ENCODE measurements around the gene C19orf47.

Gene C19orf47, protein sequence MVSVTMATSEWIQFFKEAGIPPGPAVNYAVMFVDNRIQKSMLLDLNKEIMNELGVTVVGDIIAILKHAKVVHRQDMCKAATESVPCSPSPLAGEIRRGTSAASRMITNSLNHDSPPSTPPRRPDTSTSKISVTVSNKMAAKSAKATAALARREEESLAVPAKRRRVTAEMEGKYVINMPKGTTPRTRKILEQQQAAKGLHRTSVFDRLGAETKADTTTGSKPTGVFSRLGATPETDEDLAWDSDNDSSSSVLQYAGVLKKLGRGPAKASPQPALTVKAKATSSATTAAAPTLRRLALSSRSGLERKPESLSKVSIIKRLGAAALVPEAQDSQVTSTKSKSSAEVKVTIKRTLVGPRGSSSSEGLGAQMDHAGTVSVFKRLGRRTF

DNA sequence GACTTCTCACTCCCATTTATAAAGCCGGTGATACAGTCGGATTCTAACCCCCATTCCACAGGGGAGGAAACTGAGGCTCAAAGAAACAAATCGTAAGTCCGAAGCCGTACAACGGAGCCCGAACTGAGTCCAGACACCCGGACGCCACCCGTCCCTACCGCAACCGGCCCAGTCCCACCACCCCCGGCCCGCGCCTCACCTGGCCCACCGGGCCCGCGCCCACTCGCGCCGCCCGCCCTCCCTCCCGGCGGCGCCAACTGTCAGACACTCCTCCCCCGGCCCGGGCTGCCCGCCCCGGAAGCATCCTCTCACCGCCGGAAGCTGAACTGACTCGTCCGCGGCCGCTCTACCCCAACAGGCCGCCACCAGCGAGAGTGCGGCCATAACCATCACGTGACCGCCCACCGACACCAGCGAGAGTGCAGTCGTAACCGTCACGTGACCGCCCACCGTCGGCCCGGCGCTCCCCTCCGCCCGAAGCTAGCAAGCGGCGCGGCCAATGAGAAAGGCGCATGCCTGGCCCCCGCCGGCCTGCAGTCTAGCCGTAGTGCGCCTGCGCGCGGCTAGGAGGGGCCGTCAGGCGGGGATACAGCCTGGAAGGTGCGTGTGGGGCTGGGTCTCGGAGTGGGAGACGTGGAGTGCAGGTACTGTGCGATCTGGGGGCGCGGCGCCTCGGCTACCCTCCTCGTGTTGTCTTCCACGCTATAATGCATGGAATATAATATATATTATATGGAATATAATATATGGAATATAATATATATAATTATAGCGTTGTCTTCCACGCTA is at the start of gene C19orf47, which contains the start of gene PLD3:
Gene C19orf47 (minus strand): TSS at position 273 of the 789 bp plus-strand sequence. CDS start 6,540 bp downstream, outside the sequence.
Gene PLD3 (plus strand): TSS at position 571 of the 789 bp plus-strand sequence. CDS start 17,789 bp downstream, outside the sequence.
- peak; percentile 100 for DNase-seq (ENCODE audit: low spot score)

DNA sequence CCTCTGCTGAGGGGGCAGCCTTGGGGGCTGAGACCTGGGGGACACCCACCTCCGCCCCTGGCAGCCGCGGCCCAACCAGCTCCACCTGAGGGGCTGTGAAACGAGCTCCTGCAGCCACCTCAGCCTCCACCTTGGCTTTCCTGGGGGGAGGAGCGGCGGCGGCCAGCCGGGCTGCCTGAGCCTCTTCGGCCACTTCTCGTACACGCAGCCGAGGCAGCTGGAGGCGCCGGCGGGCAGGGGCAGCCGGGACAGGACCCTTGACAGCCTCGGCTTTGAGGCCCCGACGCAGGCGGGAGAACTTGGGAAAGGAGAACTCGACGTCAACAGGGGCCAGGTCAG is 49.3 kb upstream of the C19orf47 start:
- DNase-seq (ENCODE audit: low spot score), result no peak

DNA sequence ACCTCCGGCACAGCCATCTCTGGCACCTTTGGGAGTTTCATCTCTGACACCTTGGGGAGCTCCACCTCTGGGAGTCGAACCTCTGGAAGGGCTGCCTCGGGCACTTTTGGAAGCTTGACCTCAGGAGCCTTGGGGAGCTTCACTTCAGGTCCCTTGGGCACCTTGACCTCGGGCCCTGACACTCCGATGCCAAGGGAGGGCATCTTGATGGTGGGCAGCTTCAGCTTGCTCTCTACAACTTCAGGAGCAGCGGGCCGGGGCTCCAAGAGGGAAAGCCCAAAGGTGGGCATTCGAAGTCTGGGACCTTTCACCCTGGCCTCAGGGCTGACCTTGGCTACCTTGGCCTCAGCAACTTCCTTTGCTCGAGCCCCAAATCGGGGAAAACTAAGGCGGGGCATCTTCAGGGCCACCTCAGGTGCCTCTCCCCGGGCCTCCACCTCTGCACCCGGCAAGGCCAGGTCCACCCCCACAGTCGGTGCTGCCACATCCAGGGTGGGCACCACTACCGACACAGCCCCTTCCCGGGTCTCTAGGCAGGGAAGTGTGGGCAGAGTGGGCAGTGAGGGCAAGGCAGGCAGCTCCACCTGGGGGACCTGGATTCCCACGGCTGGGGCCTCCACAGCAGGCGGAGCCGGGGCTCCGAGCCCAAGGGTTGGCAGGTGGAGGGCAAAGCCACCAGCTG is 48.8 kb upstream of the C19orf47 start:
- DNase-seq (ENCODE audit: low spot score), result no peak

DNA sequence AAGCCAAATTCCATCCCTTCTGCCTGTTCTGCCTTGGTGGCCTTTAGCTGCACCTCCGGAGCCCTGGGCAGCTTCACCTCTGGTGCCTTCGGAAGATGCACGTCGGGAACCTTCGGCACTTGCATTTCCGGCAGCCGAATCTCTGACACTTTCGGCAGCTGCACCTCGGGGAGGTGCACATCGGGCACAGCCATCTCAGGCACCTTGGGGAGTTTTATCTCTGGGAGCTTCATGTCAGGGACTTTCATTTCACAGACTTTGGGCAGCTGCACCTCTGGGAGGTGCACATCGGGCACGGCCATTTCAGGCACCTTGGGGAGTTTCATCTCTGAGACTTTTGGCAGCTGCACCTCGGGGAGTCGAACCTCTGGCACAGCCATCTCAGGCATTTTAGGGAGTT is 47.8 kb upstream of the C19orf47 start:
- DNase-seq (ENCODE audit: low spot score), result no peak

DNA sequence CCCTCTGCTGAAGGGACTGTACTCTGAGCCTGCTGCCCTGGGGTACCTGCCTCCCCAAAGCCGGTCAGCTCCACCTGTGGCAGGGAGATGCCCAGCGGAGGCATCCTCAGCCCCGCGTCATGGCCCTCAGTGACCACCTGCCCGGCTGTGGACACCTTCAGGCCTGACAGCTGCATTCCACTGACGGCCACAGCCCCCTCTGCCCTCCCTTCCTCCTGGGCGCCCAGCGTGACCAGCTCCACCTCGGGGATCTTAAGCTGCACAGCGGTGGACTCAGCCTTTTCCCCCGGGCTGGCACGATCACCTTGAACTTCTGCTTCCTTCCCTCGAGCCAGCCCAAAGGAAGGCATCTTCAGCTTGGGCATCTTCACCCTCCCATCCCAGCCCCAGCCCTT is 46.6 kb upstream of the C19orf47 start:
- DNase-seq (ENCODE audit: low spot score), result no peak

DNA sequence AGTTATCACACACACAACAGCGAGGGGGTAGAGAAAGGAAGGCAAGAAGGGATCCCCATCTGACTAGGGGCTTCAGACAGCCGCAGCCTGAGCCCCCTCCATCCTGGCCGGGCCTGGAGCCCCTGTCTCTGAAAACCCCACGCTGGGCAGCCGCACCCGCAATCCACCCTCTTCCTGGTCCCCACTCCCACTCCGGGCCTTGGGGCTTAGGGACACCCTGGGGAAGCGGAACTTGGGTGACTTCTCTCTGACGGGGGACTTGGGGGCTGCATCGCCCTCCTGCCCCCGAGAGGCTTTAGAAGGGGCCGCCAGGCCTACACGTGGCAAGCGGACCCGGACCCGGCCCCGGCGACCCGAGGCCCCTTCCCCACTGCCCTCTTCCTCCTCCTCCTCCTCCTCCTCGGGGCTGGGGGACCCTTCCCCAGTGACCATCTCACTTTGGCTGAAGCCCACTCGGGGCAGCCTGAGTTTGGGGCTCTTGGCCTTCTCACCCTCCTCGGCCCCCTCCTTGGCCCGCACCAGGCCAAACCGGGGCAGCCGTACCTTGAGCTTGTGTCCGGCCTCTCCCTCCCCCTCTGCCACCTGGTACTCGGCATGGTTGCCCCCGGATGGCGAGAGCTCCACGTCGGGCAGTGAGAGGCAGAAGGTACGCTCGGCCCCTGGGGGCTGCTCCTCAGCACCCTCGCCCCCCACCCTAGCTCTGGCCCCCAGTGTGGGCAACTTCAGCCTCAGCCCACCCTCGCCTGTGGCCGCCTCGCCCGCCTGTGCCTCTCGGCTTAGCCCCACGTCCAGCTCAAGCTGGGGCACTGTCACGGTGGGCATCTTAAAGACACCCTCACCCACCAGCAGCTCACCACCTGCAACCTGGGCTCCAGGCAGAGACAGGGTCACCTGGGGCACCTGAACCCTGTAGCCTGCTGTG is 46.0 kb upstream of the C19orf47 start:
- DNase-seq (ENCODE audit: low spot score), result no peak

DNA sequence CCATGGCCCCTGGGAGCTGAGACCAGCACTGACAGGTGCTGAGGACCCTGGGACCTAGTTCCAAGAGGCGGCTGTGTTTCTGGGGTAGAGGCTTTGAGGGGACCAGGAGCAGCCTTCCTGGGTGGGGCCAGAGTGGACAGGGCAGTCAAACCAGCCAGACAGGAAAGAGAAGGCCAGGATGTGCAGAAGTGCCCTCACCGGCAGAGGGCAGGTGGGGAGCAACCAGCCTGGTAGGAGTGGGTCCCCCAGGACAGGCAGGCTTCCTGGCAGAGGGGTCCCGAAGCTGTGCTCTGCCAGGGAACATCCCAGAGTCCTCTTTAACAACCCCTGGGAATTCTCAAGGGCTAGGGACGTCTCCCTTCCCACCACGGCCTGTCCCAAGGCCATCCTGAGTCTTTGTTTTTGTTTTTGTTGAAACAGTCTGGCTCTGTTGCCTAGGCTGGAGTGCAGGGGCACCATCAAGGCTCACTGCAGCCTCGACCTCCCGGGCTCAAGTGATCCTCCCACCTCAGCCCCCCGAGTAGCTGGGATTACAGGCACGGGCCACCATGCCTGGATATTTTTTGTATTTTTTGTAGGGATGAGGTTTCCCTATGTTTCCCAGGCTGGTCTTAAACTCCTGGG is 44.8 kb upstream of the C19orf47 start:
- no peak for DNase-seq (ENCODE audit: low spot score)

DNA sequence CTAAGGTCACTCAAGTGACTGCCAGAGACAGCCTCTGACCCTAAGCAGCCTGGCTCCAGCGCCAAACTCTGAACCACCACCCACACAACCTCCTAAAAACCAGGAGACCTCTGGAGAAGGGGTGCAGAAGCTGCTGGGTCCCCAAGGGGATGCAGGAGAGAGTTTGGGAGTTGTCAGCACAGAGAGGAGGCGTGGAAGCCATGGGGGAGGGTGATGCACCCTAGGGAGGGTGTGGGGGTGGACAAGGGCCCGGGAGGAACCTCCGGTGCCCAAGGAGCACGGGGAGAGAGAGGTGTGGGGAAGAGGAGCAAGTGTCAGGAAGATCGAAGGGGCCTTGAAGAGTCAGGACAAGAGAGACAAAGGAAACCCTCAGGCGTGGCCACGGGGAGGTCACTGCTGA is 43.9 kb upstream of the C19orf47 start:
- no peak for DNase-seq (ENCODE audit: low spot score)

DNA sequence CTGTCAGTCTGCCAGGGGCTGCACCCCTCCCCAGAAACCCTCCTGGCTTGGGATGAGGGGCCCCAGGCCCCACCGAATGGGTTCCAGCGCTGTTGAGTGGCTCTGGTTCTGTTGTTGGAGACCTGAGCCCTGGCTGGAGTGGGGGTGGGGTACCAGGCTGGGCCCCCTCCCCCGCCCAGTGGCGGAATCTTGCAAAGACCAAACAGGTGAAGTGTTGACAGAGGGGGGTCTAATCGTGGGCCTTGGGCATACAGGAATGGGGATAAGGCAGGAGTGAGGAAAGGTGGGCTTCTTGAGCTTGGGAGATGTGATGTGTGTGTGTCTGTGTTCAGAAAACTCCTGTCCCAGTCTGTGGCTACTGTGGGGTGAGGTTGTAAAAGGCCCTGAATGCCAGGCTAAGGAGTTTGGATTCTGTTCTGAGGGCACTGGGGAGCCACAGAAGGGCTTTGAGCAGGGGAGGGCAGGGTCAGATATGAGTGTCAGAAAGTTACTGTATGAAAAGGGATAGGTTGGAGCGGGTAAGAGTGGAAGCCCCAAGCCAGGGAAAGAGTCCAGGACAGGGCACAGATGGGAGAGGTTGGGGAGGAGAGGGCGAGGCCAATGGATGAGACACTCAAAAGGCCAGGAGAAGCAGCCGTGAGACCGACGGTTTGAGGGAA is 42.0 kb upstream of the C19orf47 start, which contains the start of gene HIPK4:
Gene HIPK4 (minus strand): TSS at position 98 of the 659 bp plus-strand sequence. CDS start 279 bp downstream, outside the sequence.
- DNase-seq (ENCODE audit: low spot score), result no peak

DNA sequence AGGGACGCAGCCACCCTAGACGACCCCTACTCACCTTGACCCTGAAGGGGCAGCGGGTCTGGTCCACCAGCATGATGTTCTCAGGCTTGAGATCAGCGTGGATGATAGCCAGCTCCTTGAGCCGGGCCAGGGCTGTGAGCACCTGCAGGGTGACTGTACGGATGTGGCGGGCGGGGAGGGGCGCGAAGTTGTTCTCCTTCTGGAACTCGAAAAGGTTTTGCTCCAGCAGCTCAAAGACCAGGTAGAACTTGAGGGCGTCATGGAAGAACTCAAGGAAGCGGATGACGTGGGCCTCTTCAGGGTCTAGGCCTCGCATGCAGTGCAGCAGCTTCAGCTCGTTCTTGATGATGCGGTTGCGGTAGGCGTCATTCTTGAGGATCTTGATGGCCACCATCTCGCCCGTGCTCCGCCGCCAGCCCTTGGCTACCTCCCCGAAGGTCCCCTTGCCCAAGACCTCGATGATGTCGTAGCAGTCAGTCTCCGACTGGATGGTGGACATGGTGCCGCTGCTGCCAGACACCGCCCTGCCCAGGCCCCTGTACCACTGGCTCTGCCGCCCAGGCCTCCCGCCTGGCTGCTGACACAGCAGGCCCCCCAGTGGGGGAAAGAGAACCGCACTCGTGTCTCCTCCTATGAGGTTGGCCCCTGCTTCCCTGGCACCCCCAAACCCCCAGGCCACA is 41.3 kb upstream of the C19orf47 start:
- DNase-seq (ENCODE audit: low spot score), result no peak

DNA sequence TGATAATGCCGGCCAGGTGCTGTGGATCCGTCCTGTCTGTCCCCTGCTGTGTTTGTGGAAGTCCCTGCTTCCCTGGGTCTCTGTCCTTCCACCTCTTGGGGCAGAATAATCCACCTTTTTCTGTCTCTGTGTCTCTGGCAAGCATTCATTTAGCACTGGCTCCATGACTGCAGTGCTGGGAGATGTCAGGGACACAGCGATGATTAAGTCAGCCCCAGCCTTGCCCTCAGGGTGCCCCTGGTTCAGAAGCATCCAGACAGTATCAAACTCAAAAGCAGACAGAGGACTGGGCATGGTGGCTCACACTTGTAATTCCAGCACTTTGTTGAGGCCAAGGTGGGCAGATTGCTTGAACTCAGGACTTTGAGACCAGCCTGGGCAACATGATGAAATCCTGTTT is 40.3 kb upstream of the C19orf47 start:
- DNase-seq (ENCODE audit: low spot score), result no peak

DNA sequence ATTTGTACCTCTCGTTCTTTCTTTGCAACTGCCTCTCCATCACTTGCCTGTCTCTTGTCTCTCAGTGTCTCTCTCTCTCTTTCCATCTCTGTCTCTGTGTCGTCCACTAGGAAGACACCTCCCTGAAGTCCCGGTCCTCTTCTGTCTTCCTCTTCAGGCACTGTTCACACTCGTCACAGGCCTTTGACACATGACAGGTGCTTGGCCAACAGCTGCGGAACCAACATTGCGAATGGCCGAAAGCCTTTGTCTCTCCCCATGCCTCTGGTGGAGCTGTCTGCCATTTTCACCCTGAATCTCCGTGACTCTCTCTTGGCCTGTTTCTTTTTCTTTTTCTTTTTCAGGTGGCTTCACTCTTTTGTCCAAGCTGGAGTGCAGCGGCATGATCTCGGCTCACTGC is 39.0 kb upstream of the C19orf47 start:
- no peak for DNase-seq (ENCODE audit: low spot score)

DNA sequence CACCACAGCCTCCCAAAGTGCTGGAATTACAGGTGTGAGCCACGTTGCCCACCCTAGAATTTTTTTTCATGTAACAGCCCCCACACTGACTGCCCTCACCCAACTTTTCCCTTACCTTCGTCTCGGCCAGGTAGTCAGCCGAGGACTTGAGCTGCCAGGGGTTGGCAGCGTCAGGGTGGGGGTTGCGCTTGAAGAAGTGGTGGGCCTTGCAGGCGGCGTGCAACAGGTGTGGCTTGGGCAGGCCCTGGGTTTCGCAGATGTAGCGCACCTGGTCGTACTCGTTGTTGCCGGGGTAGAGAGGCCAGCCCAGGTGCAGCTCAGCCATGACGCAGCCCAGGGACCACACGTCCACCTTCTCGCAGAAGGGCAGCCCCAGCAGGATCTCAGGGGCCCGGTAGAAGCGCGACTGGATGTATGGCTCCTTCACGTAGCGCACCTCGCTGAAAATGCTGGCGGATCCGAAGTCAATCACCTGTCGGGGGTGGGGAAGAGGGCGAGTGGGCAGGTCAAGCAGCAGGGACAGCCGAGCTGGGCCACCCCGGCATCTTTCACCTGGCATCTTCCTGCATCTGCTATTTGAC is 35.6 kb upstream of the C19orf47 start:
- DNase-seq (ENCODE audit: low spot score), result no peak

DNA sequence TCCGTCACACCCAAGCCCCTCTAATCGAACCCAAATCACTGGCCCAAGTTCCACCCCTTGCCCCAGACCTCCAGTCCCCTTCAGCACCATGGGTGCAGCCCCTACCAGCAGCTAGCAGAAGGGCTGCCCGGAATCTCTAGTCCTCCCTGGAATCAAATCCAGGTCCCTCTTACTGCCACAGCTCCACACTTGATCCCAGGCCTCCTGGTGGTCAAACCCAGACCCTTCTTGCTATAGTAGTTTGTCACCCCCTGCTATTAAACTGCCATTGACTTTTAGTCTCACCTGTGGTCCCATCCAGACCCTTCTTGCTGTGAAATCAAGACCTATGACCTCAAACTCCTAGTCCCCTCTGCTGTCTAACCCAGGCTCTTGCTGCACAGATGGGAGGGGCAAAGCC is 33.1 kb upstream of the C19orf47 start:
- DNase-seq (ENCODE audit: low spot score), result no peak

DNA sequence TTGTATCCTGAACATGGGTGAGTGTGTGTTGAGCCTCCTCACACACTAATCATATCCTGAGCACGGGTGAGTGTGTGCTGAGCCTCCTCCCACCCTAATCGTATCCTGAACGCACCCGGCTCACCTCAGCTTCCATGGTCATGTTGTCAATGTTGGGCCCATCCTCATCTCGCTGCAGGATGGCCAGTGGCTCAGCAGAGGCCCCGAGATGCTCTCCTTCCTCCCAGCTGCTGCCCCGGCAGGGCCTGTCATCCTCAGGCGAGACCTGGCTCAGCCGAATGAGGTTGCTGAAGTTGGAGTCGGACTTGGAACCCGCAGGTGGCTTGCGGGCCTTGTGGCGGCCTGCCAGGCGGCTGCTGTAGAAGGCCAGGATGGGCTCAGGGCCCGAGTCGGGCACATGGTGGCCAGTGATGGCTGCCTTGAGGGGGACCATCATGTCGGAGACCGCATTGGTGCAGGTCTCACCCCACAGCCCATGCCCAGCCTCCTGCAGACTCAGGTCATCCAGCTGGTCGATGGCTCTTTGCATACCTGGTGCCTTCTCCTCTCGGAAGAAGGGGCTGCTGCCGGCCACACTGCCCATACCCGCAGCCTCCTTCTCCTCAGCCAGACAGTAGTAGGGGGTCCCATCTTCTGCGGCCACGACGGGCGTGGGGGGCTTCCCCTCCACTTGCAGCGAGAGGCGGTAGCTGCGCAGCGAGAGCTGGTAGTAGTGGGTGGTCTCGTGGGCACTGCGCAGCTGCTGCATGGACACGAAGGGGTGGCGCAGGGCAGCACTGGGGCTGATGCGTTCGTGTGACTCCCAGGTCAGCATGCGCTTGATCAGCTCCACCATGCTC is 32.2 kb upstream of the C19orf47 start:
- no peak for DNase-seq (ENCODE audit: low spot score)

DNA sequence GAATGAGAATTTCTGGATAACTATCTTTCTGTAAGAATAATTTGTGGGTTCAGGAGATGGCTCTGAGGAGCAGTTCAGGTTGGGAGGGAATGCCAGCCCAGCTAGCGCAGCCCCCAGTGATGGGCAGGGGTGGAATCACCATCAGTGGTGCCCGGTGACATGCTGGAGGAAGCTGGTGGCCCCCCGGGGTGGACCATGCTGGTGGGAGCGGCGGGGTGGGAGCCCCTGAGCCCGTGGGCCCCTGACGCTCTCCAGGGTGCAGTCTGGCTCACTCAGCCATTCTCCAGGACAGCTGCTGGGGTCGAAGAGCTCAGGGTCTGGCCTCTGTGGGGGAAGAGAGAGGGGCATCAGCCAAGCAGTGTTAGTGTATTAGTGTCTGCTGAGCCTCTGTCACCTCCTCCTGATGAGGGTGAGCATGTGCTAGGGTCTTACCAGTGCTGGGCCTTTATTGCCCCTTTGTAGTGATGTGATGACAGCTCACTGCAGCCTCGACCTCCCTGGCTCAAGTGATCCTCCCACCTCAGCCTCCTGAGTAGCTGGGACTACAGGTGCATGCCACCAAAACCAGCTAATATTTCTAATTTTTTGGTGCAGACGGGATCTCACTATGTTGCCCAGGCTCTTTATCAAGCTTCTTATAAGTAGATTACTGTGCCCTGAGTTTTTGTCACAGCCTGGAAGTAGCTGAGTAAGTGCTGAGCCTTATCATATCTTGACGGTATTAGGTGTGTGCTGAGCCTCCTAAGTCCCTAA is 31.4 kb upstream of the C19orf47 start:
- DNase-seq (ENCODE audit: low spot score), result no peak

DNA sequence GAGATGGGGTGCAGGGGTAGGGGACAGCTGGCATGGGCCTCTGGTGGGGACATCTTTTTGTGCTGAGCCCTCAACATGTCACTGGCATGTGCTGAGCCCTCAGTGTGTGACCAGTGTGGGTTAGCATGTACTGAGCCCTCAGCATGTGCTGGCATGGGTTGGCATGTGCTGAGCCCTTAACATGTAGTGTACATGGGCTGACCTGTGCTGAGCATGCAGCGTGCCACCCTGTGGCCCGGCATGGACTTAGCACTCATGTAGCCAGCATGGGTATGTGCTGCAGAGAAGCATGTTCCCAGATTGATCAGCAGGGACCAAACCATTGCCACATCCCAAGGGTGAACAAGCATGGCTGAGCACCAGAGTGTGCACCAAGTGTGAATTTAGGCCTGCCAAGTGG is 30.3 kb upstream of the C19orf47 start:
- DNase-seq (ENCODE audit: low spot score), result no peak

DNA sequence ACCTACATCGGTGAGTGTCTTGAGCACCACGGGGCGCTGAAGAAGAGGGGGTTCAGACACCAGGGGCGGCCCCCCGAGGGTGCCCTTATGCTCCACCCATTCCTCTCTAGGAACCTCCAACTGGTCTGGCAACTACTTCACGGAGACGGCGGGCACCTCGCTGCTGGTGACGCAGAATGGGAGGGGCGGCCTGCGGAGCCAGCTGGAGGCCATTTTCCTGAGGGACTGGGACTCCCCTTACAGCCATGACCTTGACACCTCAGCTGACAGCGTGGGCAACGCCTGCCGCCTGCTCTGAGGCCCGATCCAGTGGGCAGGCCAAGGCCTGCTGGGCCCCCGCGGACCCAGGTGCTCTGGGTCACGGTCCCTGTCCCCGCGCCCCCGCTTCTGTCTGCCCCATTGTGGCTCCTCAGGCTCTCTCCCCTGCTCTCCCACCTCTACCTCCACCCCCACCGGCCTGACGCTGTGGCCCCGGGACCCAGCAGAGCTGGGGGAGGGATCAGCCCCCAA is 29.7 kb upstream of the C19orf47 start:
- no peak for DNase-seq (ENCODE audit: low spot score)
